B cell (primary cell): ENCODE results near the gene RAP1GAP. TPM values are rescaled to one million over a fixed set of nuclear protein-coding genes. Genes with fewer than 3 reads are reported as not detected.

ENCODE experiments used
- ATAC-seq: fragments of 200-7000 bp; cut with Tn5 transposase; one replicate; pipeline ENCODE4 v1.10.0; 2021; ENCODE audit warnings: low read depth, mild to moderate bottlenecking, moderate number of reproducible peaks, moderate library complexity
- CTCF ChIA-PET: fragments of 350-600 bp; sonication (Branson Sonifier 250); formaldehyde crosslinking; loops from one replicate; lab custom pipeline; 2021; ENCODE audit warnings: antibody characterized with exemption, inconsistent platforms; lab: Charles Lee
- POLR2A ChIA-PET: fragments of 350-600 bp; sonication (Branson Sonifier 250); formaldehyde crosslinking; loops from one replicate; lab custom pipeline; 2021; ENCODE audit warnings: antibody characterized with exemption; lab: Charles Lee
- DNase-seq: peaks from one replicate; pipeline ENCODE4 v3.0.0; 2013
- H2AFZ ChIP-seq: 2 replicates; pipeline ENCODE4 v1.6.1; 2012; ENCODE audit warnings: mild to moderate bottlenecking, low read depth, low read length; ENCODE audit not compliant: insufficient read depth, poor library complexity, severe bottlenecking
- H3K27ac ChIP-seq, 2 donors: 1 replicate in 1 of 2; 2 replicates in 1 of 2; pipeline ENCODE4 v1.5.1; 2012 to 2013; ENCODE audit warnings: low read length in 2 of 2, mild to moderate bottlenecking in 2 of 2, moderate library complexity in 1 of 2
- H3K27me3 ChIP-seq, 4 experiments: fragments of 200-600 bp in 1 of 4; sonication (generic) in 1 of 4; replicated peaks in 1 of 4; 1 replicate in 2 of 4; 2 replicates in 2 of 4; pipeline versions ENCODE4 v1.6.1 to v1.7.0; 2013 to 2016; ENCODE audit warnings: low read length in 3 of 4, mild to moderate bottlenecking in 2 of 4, mixed read lengths in 1 of 4, moderate library complexity in 1 of 4; ENCODE audit not compliant: insufficient read depth in 4 of 4, control insufficient read depth in 3 of 4; ENCODE audit errors: control extremely low read depth in 1 of 4
- H3K36me3 ChIP-seq, 2 experiments: replicated peaks in 1 of 2; 1 replicate in 1 of 2; 2 replicates in 1 of 2; pipeline versions ENCODE4 v1.6.1 to v1.7.1; 2013; ENCODE audit warnings: low read length in 1 of 2; ENCODE audit not compliant: insufficient read depth in 2 of 2, control insufficient read depth in 1 of 2; ENCODE audit errors: control extremely low read depth in 1 of 2, extremely low read depth in 1 of 2
- H3K4me1 ChIP-seq, 2 donors: fragments of 200-600 bp in 1 of 2; sonication (generic) in 1 of 2; 1 replicate in 1 of 2; 2 replicates in 1 of 2; pipeline versions ENCODE4 v1.5.1 to v1.6.1; 2013 to 2017; ENCODE audit warnings: low read length in 2 of 2; ENCODE audit not compliant: control insufficient read depth in 2 of 2, insufficient read depth in 2 of 2
- H3K4me2 ChIP-seq: replicated peaks from 2 replicates; pipeline ENCODE3; 2012; ENCODE audit warnings: mild to moderate bottlenecking, low read depth, low read length; ENCODE audit not compliant: poor library complexity, severe bottlenecking
- H3K4me3 ChIP-seq, 5 experiments: fragments of 200-600 bp in 1 of 5; sonication (generic) in 1 of 5; 1 replicate in 3 of 5; 2 replicates in 2 of 5; pipeline versions ENCODE4 v1.5.1 to v1.7.0; 2011 to 2016; ENCODE audit warnings: low read length in 4 of 5, mild to moderate bottlenecking in 4 of 5, low read depth in 2 of 5, control low read depth in 1 of 5, moderate library complexity in 1 of 5; ENCODE audit not compliant: insufficient read depth in 1 of 5; ENCODE audit errors: control extremely low read depth in 1 of 5, extremely low read depth in 1 of 5
- H3K79me2 ChIP-seq: fragments of 200-600 bp; sonication (generic); one replicate; pipeline ENCODE4 v1.6.0; 2016; ENCODE audit warnings: low read length; ENCODE audit not compliant: control insufficient read depth, insufficient read depth
- H3K9ac ChIP-seq: fragments of 200-600 bp; sonication (generic); 2 replicates; pipeline ENCODE4 v1.6.1; 2017; ENCODE audit warnings: mild to moderate bottlenecking, low read length, moderate library complexity
- H3K9me3 ChIP-seq, 3 donors: one replicate each; pipeline versions ENCODE4 v1.6.1 to v1.7.1; 2013; ENCODE audit warnings: low read length in 2 of 3; ENCODE audit not compliant: control insufficient read depth in 2 of 3, insufficient read depth in 1 of 3; ENCODE audit errors: control extremely low read depth in 1 of 3
- H4K20me1 ChIP-seq: 2 replicates; pipeline ENCODE4 v1.6.0; 2012; ENCODE audit warnings: mild to moderate bottlenecking, low read length; ENCODE audit not compliant: insufficient read depth, control insufficient read depth, poor library complexity, severe bottlenecking
- H3K27ac Mint-ChIP-seq: one replicate; pipeline ENCODE4 v1.8.0; 2021; ENCODE audit warnings: mixed read lengths
- H3K27me3 Mint-ChIP-seq: one replicate; pipeline ENCODE4 v1.8.0; 2021; ENCODE audit warnings: mixed read lengths
- H3K4me1 Mint-ChIP-seq: one replicate; pipeline ENCODE4 v1.8.0; 2021; ENCODE audit warnings: mixed read lengths
- H3K4me3 Mint-ChIP-seq: one replicate; pipeline ENCODE4 v1.8.0; 2021; ENCODE audit warnings: mixed read lengths
- H3K9me3 Mint-ChIP-seq: one replicate; pipeline ENCODE4 v1.8.0; 2022; ENCODE audit warnings: mixed read lengths; ENCODE audit not compliant: insufficient read depth
- EZH2 ChIP-seq: IDR thresholded peaks from 2 replicates; pipeline ENCODE4 v1.6.1; 2012; ENCODE audit warnings: borderline replicate concordance, low read depth, mild to moderate bottlenecking, moderate library complexity, low read length; ENCODE audit not compliant: insufficient read depth, poor library complexity, severe bottlenecking
- WGBS: methylation state at CpG from one replicate; pipeline ENCODE4 v1.1.5; 2013; ENCODE audit warnings: missing lambda C conversion rate; ENCODE audit not compliant: insufficient coverage; 5-methylcytosine and 5-hydroxymethylcytosine counted together
- intact Hi-C: fragments of 100-400 bp; cut with micrococcal nuclease; formaldehyde crosslinking; loops from one replicate; pipeline ENCODE4 v1.10.0; 2022
- polyA plus RNA-seq: library from polyadenylated mRNA; depleted of rRNA; stranded (reverse); fragments of >200 nt; gene quantifications from 2 replicates; pipeline ENCODE4 v1.2.3, GENCODE V29; 2012
- total RNA-seq, 2 donors: library from RNA; stranded (reverse); fragments of 120-200 nt in 1 of 2; gene quantifications; 1 replicate in 1 of 2; 2 replicates in 1 of 2; pipeline versions ENCODE4 v1.2.3 to v1.2.4, GENCODE V29; 2013 to 2022
- TF ChIP-seq, protein P1 (sequence below): fragments of 200-600 bp; IDR thresholded peaks from one replicate; pipeline ENCODE4 v1.8.0; 2022; ENCODE audit warnings: antibody characterized with exemption, mild to moderate bottlenecking

RAP1GAP gene
- total and polyA plus RNA-seq, 2 donors (not counting 1 experiment from before 2014, with no cell fraction given) = 0.07 to 0.09 TPM

DNA sequence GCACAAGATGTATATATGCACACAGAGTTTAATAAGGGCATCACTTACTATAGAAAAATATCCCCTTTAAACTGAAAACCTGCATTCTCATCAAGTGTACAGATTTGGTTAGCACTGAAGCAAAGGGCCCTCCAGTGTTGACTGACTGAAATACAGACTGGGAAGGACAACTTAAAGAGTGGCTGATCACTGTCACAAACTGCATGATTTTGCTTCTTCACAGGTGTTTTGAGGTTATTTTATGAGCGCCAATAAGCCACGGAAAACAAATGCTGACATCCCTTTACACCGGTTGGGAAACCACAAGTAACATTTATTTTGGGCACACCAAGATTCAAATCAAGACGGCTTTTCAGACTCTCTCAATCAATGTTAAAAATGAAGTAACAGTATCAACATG lies 30.9 kb upstream of the RAP1GAP start:
- no peaks in the 10 kb centered on the region for H4K20me1 ChIP-seq
- peaks cover 14 to 65% of the 10 kb centered on the region in 2 experiments for H3K36me3 ChIP-seq
- no peaks in the 10 kb centered on the region for H3K27me3 ChIP-seq
- DNase-seq (no peak), ATAC-seq (no peak)
- no peak overlapping the region for H3K27ac ChIP-seq
- CTCF ChIA-PET = no interaction called here
- H2AFZ ChIP-seq = no peak overlapping the region
- 14% methylated on average over 4 of the region's 4 CpGs for WGBS
- H3K4me1 ChIP-seq = no peaks in the 10 kb centered on the region
- H3K79me2 ChIP-seq = no peaks in the 10 kb centered on the region
- no peak overlapping the region for H3K4me2 ChIP-seq
- H3K9me3 ChIP-seq = no peaks in the 10 kb centered on the region
- intact Hi-C loops = no loop called here
- TF ChIP-seq, protein P1, sequence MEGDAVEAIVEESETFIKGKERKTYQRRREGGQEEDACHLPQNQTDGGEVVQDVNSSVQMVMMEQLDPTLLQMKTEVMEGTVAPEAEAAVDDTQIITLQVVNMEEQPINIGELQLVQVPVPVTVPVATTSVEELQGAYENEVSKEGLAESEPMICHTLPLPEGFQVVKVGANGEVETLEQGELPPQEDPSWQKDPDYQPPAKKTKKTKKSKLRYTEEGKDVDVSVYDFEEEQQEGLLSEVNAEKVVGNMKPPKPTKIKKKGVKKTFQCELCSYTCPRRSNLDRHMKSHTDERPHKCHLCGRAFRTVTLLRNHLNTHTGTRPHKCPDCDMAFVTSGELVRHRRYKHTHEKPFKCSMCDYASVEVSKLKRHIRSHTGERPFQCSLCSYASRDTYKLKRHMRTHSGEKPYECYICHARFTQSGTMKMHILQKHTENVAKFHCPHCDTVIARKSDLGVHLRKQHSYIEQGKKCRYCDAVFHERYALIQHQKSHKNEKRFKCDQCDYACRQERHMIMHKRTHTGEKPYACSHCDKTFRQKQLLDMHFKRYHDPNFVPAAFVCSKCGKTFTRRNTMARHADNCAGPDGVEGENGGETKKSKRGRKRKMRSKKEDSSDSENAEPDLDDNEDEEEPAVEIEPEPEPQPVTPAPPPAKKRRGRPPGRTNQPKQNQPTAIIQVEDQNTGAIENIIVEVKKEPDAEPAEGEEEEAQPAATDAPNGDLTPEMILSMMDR = no peak
- no peak for TF ChIP-seq EZH2
- Mint-ChIP-seq H3K9me3 (no peaks in the 10 kb centered on the region), H3K4me3 (no peak overlapping the region), H3K27ac (no peak overlapping the region), H3K4me1 (peaks cover 1% of the 10 kb centered on the region), H3K27me3 (no peaks in the 10 kb centered on the region)
- no peak overlapping the region for H3K4me3 ChIP-seq
- no peak overlapping the region for H3K9ac ChIP-seq
- POLR2A ChIA-PET = no interaction called here

DNA sequence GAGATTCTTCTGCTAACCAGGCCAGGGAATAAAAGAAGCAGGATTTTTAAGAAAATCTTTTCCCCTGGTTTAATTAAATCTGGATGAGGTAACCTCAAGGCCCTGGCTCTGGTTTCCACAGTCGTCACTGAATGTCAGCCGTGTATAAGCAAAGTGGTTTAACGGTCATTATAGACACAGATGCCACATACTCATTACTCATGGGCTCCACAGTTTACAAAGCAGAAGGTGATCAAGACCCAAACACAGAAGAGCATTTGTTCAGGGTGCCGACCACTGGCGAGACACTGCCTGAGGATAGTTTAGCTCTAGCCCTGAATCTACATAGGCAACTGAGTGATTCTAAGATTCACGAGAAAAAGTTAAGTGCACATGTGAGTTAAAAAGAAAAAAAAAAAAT lies 27.8 kb upstream of the RAP1GAP start:
- H4K20me1 ChIP-seq = no peaks in the 10 kb centered on the region
- no peaks in the 10 kb centered on the region for H3K79me2 ChIP-seq
- no peaks in the 10 kb centered on the region for H3K4me1 Mint-ChIP-seq
- H3K4me1 ChIP-seq = no peaks in the 10 kb centered on the region
- intact Hi-C loops = no loop called here
- no peak overlapping the region for H3K27ac Mint-ChIP-seq
- H3K9ac ChIP-seq = no peak overlapping the region
- no peaks in the 10 kb centered on the region for H3K27me3 ChIP-seq
- DNase-seq = no peak
- no peak for ATAC-seq
- WGBS = 94% methylated on average over 3 of the region's 6 CpGs
- no peaks in the 10 kb centered on the region for H3K9me3 Mint-ChIP-seq
- no peak overlapping the region for H3K4me2 ChIP-seq
- no peak overlapping the region for H3K4me3 ChIP-seq
- CTCF ChIA-PET = no interaction called here
- no peaks in the 10 kb centered on the region for H3K9me3 ChIP-seq
- no peak overlapping the region for H2AFZ ChIP-seq
- no peak overlapping the region for H3K27ac ChIP-seq
- H3K36me3 ChIP-seq = peaks cover 11 to 59% of the 10 kb centered on the region in 2 experiments
- POLR2A ChIA-PET = interaction anchor here (0.5 kb wide), 1 partner anchor 62 kb away, joined by 3 read pairs; no protein-coding TSS in a partner anchor
- H3K27me3 Mint-ChIP-seq = no peaks in the 10 kb centered on the region
- no peak for TF ChIP-seq EZH2
- TF ChIP-seq, protein P1 = no peak
- H3K4me3 Mint-ChIP-seq = no peak overlapping the region
